Thyroid gland (tissue), 4 donors: ENCODE data around the gene SMARCAL1. TPM values are rescaled to one million over a fixed set of nuclear protein-coding genes. Genes with fewer than 3 reads are reported as not detected.

ENCODE experiments used
- DNase-seq, 2 donors: peaks; one replicate each; pipeline ENCODE4 v3.0.0-alpha.2; 2019
- H3K27ac ChIP-seq, 3 donors: fragments of 200-600 bp; sonication (generic); 1 replicate in 2 of 3; 2 replicates in 1 of 3; pipeline ENCODE4 v1.5.1; 2016 to 2019; ENCODE audit warnings: mild to moderate bottlenecking in 1 of 3, moderate library complexity in 1 of 3
- H3K27me3 ChIP-seq: fragments of 200-600 bp; sonication (generic); one replicate; pipeline ENCODE4 v1.5.1; 2019
- H3K36me3 ChIP-seq, 2 donors: fragments of 200-600 bp; sonication (generic); one replicate each; pipeline ENCODE4 v1.5.1; 2016 to 2019
- H3K4me1 ChIP-seq, 2 donors: fragments of 200-600 bp; sonication (generic); one replicate each; pipeline ENCODE4 v1.5.1; 2017 to 2019
- H3K4me3 ChIP-seq, 3 donors: fragments of 200-600 bp; sonication (generic); replicated peaks in 1 of 3; 1 replicate in 2 of 3; 2 replicates in 1 of 3; pipeline ENCODE4 v1.5.1; 2016; ENCODE audit warnings: mild to moderate bottlenecking in 1 of 3
- H3K9me3 ChIP-seq: fragments of 200-600 bp; sonication (generic); one replicate; pipeline ENCODE4 v1.5.1; 2017
- CTCF ChIP-seq, 6 experiments: fragments of 200-600 bp in 3 of 6; fragments of 450-650 bp in 3 of 6; sonication (generic) in 3 of 6; IDR thresholded peaks; one replicate each; pipeline ENCODE4 v1.5.1; 2016 to 2019; ENCODE audit warnings: antibody characterized with exemption in 6 of 6, mild to moderate bottlenecking in 2 of 6, inconsistent platforms in 1 of 6, moderate library complexity in 1 of 6
- POLR2A ChIP-seq, 2 donors: fragments of 450-650 bp; IDR thresholded peaks; one replicate each; pipeline ENCODE4 v1.6.1; 2017; ENCODE audit warnings: antibody characterized with exemption in 2 of 2, mild to moderate bottlenecking in 2 of 2, moderate library complexity in 1 of 2
- WGBS, 2 donors: methylation state at CpG; one replicate each; pipeline ENCODE4 v1.1.5; 2017; 5-methylcytosine and 5-hydroxymethylcytosine counted together
- intact Hi-C: fragments of 100-400 bp; cut with DNase I; formaldehyde crosslinking; loops from one replicate; pipeline ENCODE4 v1.15.1; 2023
- total RNA-seq, 4 donors: library from RNA; depleted of rRNA; stranded (reverse); fragments of >200 nt; gene quantifications; one replicate each; pipeline ENCODE4 v1.2.3, GENCODE V29; 2016

Gene SMARCAL1
- total RNA-seq, 4 donors from 2014 or later, result 19.5 to 31.4 (median 24.6) TPM

- no peaks in the 10 kb centered on the region for H3K36me3 ChIP-seq
- no peak overlapping the region for H3K4me3 ChIP-seq
- WGBS, 2 donors, result 94 to 100% methylated on average over 1 of the region's 1 CpG
- no peaks in the 10 kb centered on the region for H3K27me3 ChIP-seq
- H3K9me3 ChIP-seq, result no peaks in the 10 kb centered on the region
- intact Hi-C loops, result no loop called here
- no peak overlapping the region for H3K27ac ChIP-seq
- peaks cover 0 to 4% of the 10 kb centered on the region in 2 donors for H3K4me1 ChIP-seq
- TF ChIP-seq POLR2A (IDR thresholded peaks at IDR 0.05) (no peak), CTCF (IDR thresholded peaks at IDR 0.05) (no peak)
- no peak for DNase-seq
These were observed 110.7 kb downstream of the SMARCAL1 start for GRCh38 chr2:216522892-216523502.

- WGBS, 2 donors, result 81 to 84% methylated on average over 4 of the region's 4 CpGs
- Histone ChIP-seq H3K4me3 (no peak overlapping the region), H3K36me3 (no peaks in the 10 kb centered on the region), H3K4me1 (no peaks in the 10 kb centered on the region), H3K27me3 (no peaks in the 10 kb centered on the region), H3K9me3 (no peaks in the 10 kb centered on the region), H3K27ac (no peak overlapping the region)
- intact Hi-C loops, result no loop called here
- no peak for DNase-seq
- TF ChIP-seq POLR2A (IDR thresholded peaks at IDR 0.05) (no peak), CTCF (IDR thresholded peaks at IDR 0.05) (no peak)
These were observed 113.7 kb downstream of the SMARCAL1 start for GRCh38 chr2:216525972-216526371.

GRCh38 chr2:216526939-216527338 lies 114.7 kb downstream of the SMARCAL1 start:
- no peaks in the 10 kb centered on the region for H3K36me3 ChIP-seq
- H3K4me1 ChIP-seq, result no peaks in the 10 kb centered on the region
- no peak overlapping the region for H3K4me3 ChIP-seq
- DNase-seq, result no peak
- H3K27me3 ChIP-seq, result no peaks in the 10 kb centered on the region
- H3K9me3 ChIP-seq, result no peaks in the 10 kb centered on the region
- intact Hi-C loops, result no loop called here
- TF ChIP-seq CTCF (IDR thresholded peaks at IDR 0.05) (no peak), POLR2A (IDR thresholded peaks at IDR 0.05) (no peak)
- 100% methylated on average over 1 of the region's 1 CpG for WGBS, 2 donors
- H3K27ac ChIP-seq, result no peak overlapping the region

GRCh38 chr2:216527600-216527999 lies 115.3 kb downstream of the SMARCAL1 start:
- 94 to 96% methylated on average over 1 of the region's 1 CpG for WGBS, 2 donors
- TF ChIP-seq CTCF (IDR thresholded peaks at IDR 0.05) (no peak), POLR2A (IDR thresholded peaks at IDR 0.05) (no peak)
- Histone ChIP-seq H3K36me3 (no peaks in the 10 kb centered on the region), H3K4me3 (no peak overlapping the region), H3K9me3 (no peaks in the 10 kb centered on the region), H3K27ac (no peak overlapping the region), H3K4me1 (no peaks in the 10 kb centered on the region), H3K27me3 (no peaks in the 10 kb centered on the region)
- intact Hi-C loops, result no loop called here
- no peak for DNase-seq

GRCh38 chr2:216532562-216532961 lies 120.3 kb downstream of the SMARCAL1 start:
- WGBS, 2 donors, result 86 to 93% methylated on average over 2 of the region's 2 CpGs
- no peak for DNase-seq
- Histone ChIP-seq H3K36me3 (no peaks in the 10 kb centered on the region), H3K4me3 (no peak overlapping the region), H3K27ac (no peak overlapping the region), H3K4me1 (peaks cover 15 to 19% of the 10 kb centered on the region in 2 donors), H3K9me3 (no peaks in the 10 kb centered on the region), H3K27me3 (no peaks in the 10 kb centered on the region)
- TF ChIP-seq CTCF (IDR thresholded peaks at IDR 0.05), result no peak
- no peak for TF ChIP-seq POLR2A (IDR thresholded peaks at IDR 0.05)
- intact Hi-C loops, result no loop called here

Other genes with a start within 250 kb of the SMARCAL1 start
- under 1 TPM in 1 of 4 donors, not detected in 3; 0.15 TPM for gene MARCHF4, start 40.0 kb upstream of the SMARCAL1 start, total RNA-seq
- gene RPL37A, start 86.4 kb downstream of the SMARCAL1 start, total RNA-seq, result 1,000 to 10,000 TPM in 1 of 4 donors, 100 to 1,000 TPM in 3; 393 to 1,147 (median 736) TPM
- gene IGFBP2, start 220.9 kb downstream of the SMARCAL1 start, total RNA-seq, result 10 to 100 TPM; 26.5 to 45.0 (median 40.0) TPM